SK-N-SH (cell line): ENCODE measurements around the gene DNASE1L2. TPM values are rescaled to one million over a fixed set of nuclear protein-coding genes. Genes with fewer than 3 reads are reported as not detected.

Source experiments
- CTCF ChIA-PET: fragments of 300-600, 350-600 bp; formaldehyde crosslinking; extraction: SDS; loops from one replicate; lab custom pipeline; 2021; lab: Yijun Ruan, JAX
- POLR2A ChIA-PET: fragments of 350-600 bp; sonication (Branson Sonifier 250); formaldehyde crosslinking; extraction: SDS; loops from one replicate; lab custom pipeline; 2020; ENCODE audit warnings: antibody characterized with exemption, inconsistent platforms; lab: Yijun Ruan, JAX
- DNase-seq: peaks from one replicate; pipeline ENCODE4 v3.0.0; 2012
- H2AFZ ChIP-seq: fragments of 200-600 bp; sonication (generic); 2 replicates; pipeline ENCODE4 v1.8.1; 2016; ENCODE audit warnings: antibody characterized with exemption, mild to moderate bottlenecking, low read depth
- H3F3A ChIP-seq: fragments of 200-600 bp; sonication (generic); replicated peaks from 2 replicates; pipeline ENCODE3; 2016; ENCODE audit warnings: antibody characterized with exemption, mild to moderate bottlenecking; ENCODE audit not compliant: insufficient read depth
- H3K27ac ChIP-seq, 2 experiments: fragments of 200-500 bp in 1 of 2; fragments of 200-600 bp in 1 of 2; sonication (Bioruptor generic) in 1 of 2; sonication (generic), shearing (Covaris generic) in 1 of 2; 2 replicates each; pipeline versions ENCODE4 v1.5.1 to v1.6.1; 2014 to 2016; ENCODE audit warnings: low read depth in 2 of 2, inconsistent platforms in 1 of 2, low read length in 1 of 2, mild to moderate bottlenecking in 1 of 2, mixed read lengths in 1 of 2
- H3K27me3 ChIP-seq: fragments of 200-600 bp; sonication (generic), shearing (Covaris generic); 2 replicates; pipeline ENCODE4 v1.6.1; 2016; ENCODE audit warnings: mixed run types; ENCODE audit not compliant: insufficient read depth
- H3K36me3 ChIP-seq, 2 experiments: fragments of 200-500 bp in 1 of 2; fragments of 200-600 bp in 1 of 2; sonication (Bioruptor generic) in 1 of 2; sonication (generic) in 1 of 2; replicated peaks in 1 of 2; 2 replicates each; pipeline versions ENCODE3 to v1.5.1; 2014 to 2016; ENCODE audit warnings: low read length in 1 of 2, mild to moderate bottlenecking in 1 of 2; ENCODE audit not compliant: insufficient read depth in 2 of 2, control insufficient read depth in 1 of 2
- H3K4me1 ChIP-seq, 2 experiments: fragments of 200-500 bp in 1 of 2; fragments of 200-600 bp in 1 of 2; sonication (Bioruptor generic) in 1 of 2; sonication (generic), shearing (Covaris generic) in 1 of 2; 2 replicates each; pipeline versions ENCODE4 v1.5.1 to v1.6.1; 2014 to 2016; ENCODE audit warnings: low read depth in 1 of 2, low read length in 1 of 2, mixed run types in 1 of 2; ENCODE audit not compliant: insufficient read depth in 2 of 2, control insufficient read depth in 1 of 2
- H3K4me2 ChIP-seq: fragments of 200-600 bp; sonication (generic), shearing (Covaris generic); 2 replicates; pipeline ENCODE4 v1.6.1; 2017; ENCODE audit warnings: mixed run types
- H3K4me3 ChIP-seq, 2 experiments: fragments of 200-500 bp in 1 of 2; fragments of 200-600 bp in 1 of 2; sonication (Bioruptor generic) in 1 of 2; sonication (generic), shearing (Covaris generic) in 1 of 2; 2 replicates each; pipeline versions ENCODE4 v1.5.1 to v1.8.1; 2014 to 2016; ENCODE audit warnings: low read depth in 2 of 2, inconsistent platforms in 1 of 2, low read length in 1 of 2, mild to moderate bottlenecking in 1 of 2, mixed read lengths in 1 of 2, moderate library complexity in 1 of 2
- H3K79me2 ChIP-seq: fragments of 200-600 bp; sonication (generic); 2 replicates; pipeline ENCODE4 v1.8.1; 2017; ENCODE audit warnings: mild to moderate bottlenecking; ENCODE audit not compliant: insufficient read depth
- H3K9ac ChIP-seq: fragments of 200-600 bp; sonication (generic); 2 replicates; pipeline ENCODE4 v1.6.1; 2017; ENCODE audit warnings: mixed run types
- H3K9me2 ChIP-seq: fragments of 200-600 bp; sonication (generic); 2 replicates; pipeline ENCODE4 v1.6.1; 2017; ENCODE audit warnings: mixed run types
- H3K9me3 ChIP-seq: fragments of 200-600 bp; sonication (generic); 2 replicates; pipeline ENCODE4 v1.6.1; 2017; ENCODE audit warnings: mixed run types, mild to moderate bottlenecking, moderate library complexity
- H4K20me1 ChIP-seq: fragments of 200-600 bp; sonication (generic); 2 replicates; pipeline ENCODE4 v1.6.1; 2017; ENCODE audit warnings: mild to moderate bottlenecking, mixed run types; ENCODE audit not compliant: insufficient read depth
- EZH2phosphoT487 ChIP-seq: fragments of 200-600 bp; sonication (generic); IDR thresholded peaks from 2 replicates; pipeline ENCODE4 v1.6.1; 2017; ENCODE audit warnings: low read depth, mixed run types, mild to moderate bottlenecking, antibody characterized with exemption, moderate library complexity, borderline replicate concordance
- FOXJ3 ChIP-seq: sonication (generic); formaldehyde crosslinking; IDR thresholded peaks from 2 replicates; pipeline ENCODE4 v1.5.1; 2020; ENCODE audit warnings: mild to moderate bottlenecking, missing genetic modification reagents
- MEF2A ChIP-seq: IDR thresholded peaks from 2 replicates; pipeline ENCODE4 v1.4.0; 2012; ENCODE audit warnings: low read depth, borderline replicate concordance
- POLR2AphosphoS5 ChIP-seq: IDR thresholded peaks from 2 replicates; pipeline ENCODE4 v1.6.1; 2012; ENCODE audit warnings: low read depth, low read length
- RAD21 ChIP-seq: IDR thresholded peaks from 2 replicates; pipeline ENCODE4 v1.6.1; 2012; ENCODE audit warnings: mild to moderate bottlenecking, low read length
- RCOR1 ChIP-seq: fragments of 150-350 bp; IDR thresholded peaks from 2 replicates; pipeline ENCODE4 v1.6.1; 2017; ENCODE audit warnings: antibody characterized with exemption, low read length
- RFX5 ChIP-seq: IDR thresholded peaks from 2 replicates; pipeline ENCODE4 v1.6.1; 2012; ENCODE audit warnings: mild to moderate bottlenecking, improper control_type of control experiment, low read length
- RXRA ChIP-seq: IDR thresholded peaks from 2 replicates; pipeline ENCODE4 v1.4.0; 2012; ENCODE audit warnings: low read depth, mild to moderate bottlenecking, borderline replicate concordance
- SMC3 ChIP-seq: IDR thresholded peaks from 2 replicates; pipeline ENCODE4 v1.6.1; 2012; ENCODE audit warnings: low read depth, low read length, improper control_type of control experiment
- TCF12 ChIP-seq: IDR thresholded peaks from 2 replicates; pipeline ENCODE4 v1.4.0; 2012
- YY1 ChIP-seq: IDR thresholded peaks from 2 replicates; pipeline ENCODE4 v1.4.0; 2012; ENCODE audit warnings: low read depth, mild to moderate bottlenecking
- WGBS: methylation state at CpG from one replicate; pipeline ENCODE4 v1.1.6; 2017; ENCODE audit warnings: low lambda C conversion rate; 5-methylcytosine and 5-hydroxymethylcytosine counted together
- polyA plus RNA-seq, 3 experiments: library from polyadenylated mRNA; depleted of rRNA; stranded (reverse); fragments of >200 nt; gene quantifications; 2 replicates each; pipeline ENCODE4 v1.2.3, GENCODE V29; 2012
- TF ChIP-seq, protein P1 (sequence below): IDR thresholded peaks from 2 replicates; pipeline ENCODE4 v1.6.1; 2012; ENCODE audit warnings: mild to moderate bottlenecking, low read depth, low read length, moderate library complexity
- TF ChIP-seq, protein P2 (sequence below): fragments of 150-350 bp; IDR thresholded peaks from 2 replicates; pipeline ENCODE4 v1.6.1; 2017; ENCODE audit warnings: antibody characterized with exemption, low read length, low read depth, borderline replicate concordance
- TF ChIP-seq, protein P3 (sequence below): IDR thresholded peaks from 2 replicates; pipeline ENCODE4 v1.4.0; 2012; ENCODE audit warnings: low read depth, borderline replicate concordance
- TF ChIP-seq, protein P4 (sequence below): fragments of 150-350 bp; IDR thresholded peaks from 2 replicates; pipeline ENCODE4 v1.6.1; 2016; ENCODE audit warnings: mild to moderate bottlenecking, low read depth, low read length

DNASE1L2 gene
- polyA plus RNA-seq, 1 of the 3 experiments (the other 2 are of a cell fraction), result 2.5 TPM

DNA sequence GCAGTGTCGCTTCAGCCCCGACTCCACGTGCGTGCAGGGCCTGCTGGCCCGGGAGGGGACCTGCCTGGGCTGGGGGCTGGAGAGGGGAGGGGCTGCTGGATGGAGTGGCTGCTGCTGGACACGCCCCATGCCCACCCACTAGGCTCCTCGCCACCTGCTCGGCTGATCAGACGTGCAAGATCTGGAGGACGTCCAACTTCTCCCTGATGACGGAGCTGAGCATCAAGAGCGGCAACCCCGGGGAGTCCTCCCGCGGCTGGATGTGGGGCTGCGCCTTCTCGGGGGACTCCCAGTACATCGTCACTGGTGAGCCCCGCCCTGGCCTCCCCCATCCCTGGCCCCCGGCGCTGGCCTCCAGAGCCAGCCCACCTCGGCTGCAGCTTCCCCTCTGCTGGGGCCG, 27.9 kb upstream of the DNASE1L2 start:
- Histone ChIP-seq H4K20me1 (peaks cover 9% of the 10 kb centered on the region; the same call in 1 of the 2 replicates), H3K79me2 (peaks cover 29% of the 10 kb centered on the region), H3K27me3 (no peaks in the 10 kb centered on the region), H3K36me3 (peaks cover 0 to 36% of the 10 kb centered on the region in 2 experiments), H3K4me2 (no peak overlapping the region), H3K27ac (no peak overlapping the region), H3K9me2 (no peaks in the 10 kb centered on the region), H3K4me3 (no peak overlapping the region), H3F3A (peaks cover 11% of the 10 kb centered on the region), H2AFZ (no peak overlapping the region), H3K9me3 (no peaks in the 10 kb centered on the region), H3K4me1 (peaks cover 11 to 36% of the 10 kb centered on the region in 2 experiments; a peak in 3 of 4 replicates), H3K9ac (no peak overlapping the region)
- TF ChIP-seq, protein P1, sequence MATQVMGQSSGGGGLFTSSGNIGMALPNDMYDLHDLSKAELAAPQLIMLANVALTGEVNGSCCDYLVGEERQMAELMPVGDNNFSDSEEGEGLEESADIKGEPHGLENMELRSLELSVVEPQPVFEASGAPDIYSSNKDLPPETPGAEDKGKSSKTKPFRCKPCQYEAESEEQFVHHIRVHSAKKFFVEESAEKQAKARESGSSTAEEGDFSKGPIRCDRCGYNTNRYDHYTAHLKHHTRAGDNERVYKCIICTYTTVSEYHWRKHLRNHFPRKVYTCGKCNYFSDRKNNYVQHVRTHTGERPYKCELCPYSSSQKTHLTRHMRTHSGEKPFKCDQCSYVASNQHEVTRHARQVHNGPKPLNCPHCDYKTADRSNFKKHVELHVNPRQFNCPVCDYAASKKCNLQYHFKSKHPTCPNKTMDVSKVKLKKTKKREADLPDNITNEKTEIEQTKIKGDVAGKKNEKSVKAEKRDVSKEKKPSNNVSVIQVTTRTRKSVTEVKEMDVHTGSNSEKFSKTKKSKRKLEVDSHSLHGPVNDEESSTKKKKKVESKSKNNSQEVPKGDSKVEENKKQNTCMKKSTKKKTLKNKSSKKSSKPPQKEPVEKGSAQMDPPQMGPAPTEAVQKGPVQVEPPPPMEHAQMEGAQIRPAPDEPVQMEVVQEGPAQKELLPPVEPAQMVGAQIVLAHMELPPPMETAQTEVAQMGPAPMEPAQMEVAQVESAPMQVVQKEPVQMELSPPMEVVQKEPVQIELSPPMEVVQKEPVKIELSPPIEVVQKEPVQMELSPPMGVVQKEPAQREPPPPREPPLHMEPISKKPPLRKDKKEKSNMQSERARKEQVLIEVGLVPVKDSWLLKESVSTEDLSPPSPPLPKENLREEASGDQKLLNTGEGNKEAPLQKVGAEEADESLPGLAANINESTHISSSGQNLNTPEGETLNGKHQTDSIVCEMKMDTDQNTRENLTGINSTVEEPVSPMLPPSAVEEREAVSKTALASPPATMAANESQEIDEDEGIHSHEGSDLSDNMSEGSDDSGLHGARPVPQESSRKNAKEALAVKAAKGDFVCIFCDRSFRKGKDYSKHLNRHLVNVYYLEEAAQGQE, result no peak
- no peak for DNase-seq
- ChIA-PET CTCF (interaction anchor here (1.1 kb wide), 1 partner anchor 186 kb away, joined by 3 read pairs; no protein-coding TSS in a partner anchor), POLR2A (no interaction called here)
- 100% methylated on average over 2 of the region's 23 CpGs for WGBS

DNA sequence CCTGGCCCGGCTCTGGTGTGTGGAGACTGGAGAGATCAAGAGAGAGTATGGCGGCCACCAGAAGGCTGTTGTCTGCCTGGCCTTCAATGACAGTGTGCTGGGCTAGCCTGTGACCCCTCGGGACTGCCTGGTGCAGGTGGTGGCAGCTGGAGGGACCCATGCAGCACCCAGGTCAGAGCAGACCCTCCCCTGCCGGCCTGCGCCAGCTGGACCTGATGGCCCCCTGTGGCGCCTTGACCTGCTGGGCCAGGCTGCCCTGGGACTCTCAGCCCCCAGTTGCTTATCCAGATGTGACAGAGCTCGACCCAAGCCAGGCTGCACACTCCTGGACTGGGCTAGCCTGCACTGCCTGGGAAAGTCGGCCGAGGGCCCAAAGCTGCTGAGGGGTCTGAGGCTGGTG, 27.5 kb upstream of the DNASE1L2 start:
- no peak for TF ChIP-seq MEF2A
- TF ChIP-seq YY1, result no peak
- no peak for TF ChIP-seq SMC3
- TF ChIP-seq RAD21, result no peak
- TF ChIP-seq EZH2phosphoT487, result no peak
- no peak for TF ChIP-seq RFX5
- no peak for TF ChIP-seq RCOR1
- TF ChIP-seq, protein P2, sequence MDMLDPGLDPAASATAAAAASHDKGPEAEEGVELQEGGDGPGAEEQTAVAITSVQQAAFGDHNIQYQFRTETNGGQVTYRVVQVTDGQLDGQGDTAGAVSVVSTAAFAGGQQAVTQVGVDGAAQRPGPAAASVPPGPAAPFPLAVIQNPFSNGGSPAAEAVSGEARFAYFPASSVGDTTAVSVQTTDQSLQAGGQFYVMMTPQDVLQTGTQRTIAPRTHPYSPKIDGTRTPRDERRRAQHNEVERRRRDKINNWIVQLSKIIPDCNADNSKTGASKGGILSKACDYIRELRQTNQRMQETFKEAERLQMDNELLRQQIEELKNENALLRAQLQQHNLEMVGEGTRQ, result no peak
- TF ChIP-seq, protein P3, sequence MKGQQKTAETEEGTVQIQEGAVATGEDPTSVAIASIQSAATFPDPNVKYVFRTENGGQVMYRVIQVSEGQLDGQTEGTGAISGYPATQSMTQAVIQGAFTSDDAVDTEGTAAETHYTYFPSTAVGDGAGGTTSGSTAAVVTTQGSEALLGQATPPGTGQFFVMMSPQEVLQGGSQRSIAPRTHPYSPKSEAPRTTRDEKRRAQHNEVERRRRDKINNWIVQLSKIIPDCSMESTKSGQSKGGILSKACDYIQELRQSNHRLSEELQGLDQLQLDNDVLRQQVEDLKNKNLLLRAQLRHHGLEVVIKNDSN, result no peak
- no peak for TF ChIP-seq POLR2AphosphoS5
- TF ChIP-seq FOXJ3 (CRISPR knock-in tag), result no peak
- no peak for TF ChIP-seq RXRA
- TF ChIP-seq TCF12, result no peak
- TF ChIP-seq, protein P1, result no peak
- TF ChIP-seq, protein P4, sequence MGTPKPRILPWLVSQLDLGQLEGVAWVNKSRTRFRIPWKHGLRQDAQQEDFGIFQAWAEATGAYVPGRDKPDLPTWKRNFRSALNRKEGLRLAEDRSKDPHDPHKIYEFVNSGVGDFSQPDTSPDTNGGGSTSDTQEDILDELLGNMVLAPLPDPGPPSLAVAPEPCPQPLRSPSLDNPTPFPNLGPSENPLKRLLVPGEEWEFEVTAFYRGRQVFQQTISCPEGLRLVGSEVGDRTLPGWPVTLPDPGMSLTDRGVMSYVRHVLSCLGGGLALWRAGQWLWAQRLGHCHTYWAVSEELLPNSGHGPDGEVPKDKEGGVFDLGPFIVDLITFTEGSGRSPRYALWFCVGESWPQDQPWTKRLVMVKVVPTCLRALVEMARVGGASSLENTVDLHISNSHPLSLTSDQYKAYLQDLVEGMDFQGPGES, result no peak
- 100% methylated on average over 3 of the region's 9 CpGs for WGBS
- H3K79me2 ChIP-seq, result peaks cover 34% of the 10 kb centered on the region
- peaks cover 11% of the 10 kb centered on the region for H3F3A ChIP-seq
- no peak overlapping the region for H3K9ac ChIP-seq
- no peaks in the 10 kb centered on the region for H3K9me2 ChIP-seq
- H3K4me3 ChIP-seq, result no peak overlapping the region
- H3K36me3 ChIP-seq, result peaks cover 0 to 36% of the 10 kb centered on the region in 2 experiments
- no peaks in the 10 kb centered on the region for H3K27me3 ChIP-seq
- peaks cover 11 to 40% of the 10 kb centered on the region in 2 experiments; a peak in 3 of 4 replicates for H3K4me1 ChIP-seq
- H3K9me3 ChIP-seq, result no peaks in the 10 kb centered on the region
- DNase-seq, result no peak
- H3K4me2 ChIP-seq, result no peak overlapping the region
- peaks cover 11% of the 10 kb centered on the region; the same call in 1 of the 2 replicates for H4K20me1 ChIP-seq
- no peak overlapping the region; a peak in 1 of 4 replicates for H3K27ac ChIP-seq
- ChIA-PET CTCF (interaction anchor here (1.1 kb wide), 1 partner anchor 186 kb away, joined by 3 read pairs; no protein-coding TSS in a partner anchor), POLR2A (no interaction called here)
- H2AFZ ChIP-seq, result no peak overlapping the region
